HG02678 (cell line): Measurements from ENCODE around the gene TMEM119.

Source experiments
- ATAC-seq: cut with Tn5 transposase; IDR thresholded peaks from one replicate; pipeline ENCODE4 v1.9.1; 2021; ENCODE audit warnings: mild to moderate bottlenecking, moderate library complexity; ENCODE audit not compliant: unreplicated experiment

The TMEM119 gene

GRCh38 chr12:108616941-108617858, 19.3 kb upstream of the TMEM119 start:
- ATAC-seq = peak; percentile 79

GRCh38 chr12:108616359-108616758, 18.5 kb upstream of the TMEM119 start:
- no peak for ATAC-seq

- no peak for ATAC-seq
These were observed 18.0 kb upstream of the TMEM119 start for GRCh38 chr12:108615918-108616317.

GRCh38 chr12:108614639-108615038, 16.8 kb upstream of the TMEM119 start:
- no peak for ATAC-seq

- no peak for ATAC-seq
These were observed 16.2 kb upstream of the TMEM119 start for GRCh38 chr12:108614041-108614440.

GRCh38 chr12:108613548-108613947, 15.7 kb upstream of the TMEM119 start:
- no peak for ATAC-seq

GRCh38 chr12:108612788-108613282, 15.0 kb upstream of the TMEM119 start:
- no peak for ATAC-seq

- ATAC-seq = no peak
These were observed 14.1 kb upstream of the TMEM119 start for GRCh38 chr12:108611884-108612415.

GRCh38 chr12:108610856-108611605, 13.1 kb upstream of the TMEM119 start:
- no peak for ATAC-seq

GRCh38 chr12:108610336-108610815, 12.5 kb upstream of the TMEM119 start:
- ATAC-seq = no peak

GRCh38 chr12:108609537-108610335, 11.9 kb upstream of the TMEM119 start:
- no peak for ATAC-seq

GRCh38 chr12:108608616-108609015, 10.7 kb upstream of the TMEM119 start:
- no peak for ATAC-seq

- no peak for ATAC-seq
These were observed 10.2 kb upstream of the TMEM119 start for GRCh38 chr12:108607981-108608600.

- ATAC-seq = no peak
These were observed 8.6 kb upstream of the TMEM119 start for GRCh38 chr12:108606492-108606891.

- ATAC-seq = no peak
These were observed 8.0 kb upstream of the TMEM119 start for GRCh38 chr12:108605690-108606406.

GRCh38 chr12:108605000-108605689, 7.3 kb upstream of the TMEM119 start:
- ATAC-seq = no peak

GRCh38 chr12:108604208-108604941, 6.5 kb upstream of the TMEM119 start:
- no peak for ATAC-seq

- no peak for ATAC-seq
These were observed 5.9 kb upstream of the TMEM119 start for GRCh38 chr12:108603743-108604142.
